PFSK-1 (cell line): ENCODE measurements around the gene ADORA2B.

ENCODE experiments used
- FOXP2 ChIP-seq: optimal IDR thresholded peaks from 2 replicates; pipeline ENCODE3; 2011; ENCODE audit warnings: borderline replicate concordance, control low read depth, inconsistent platforms; ENCODE audit not compliant: insufficient read depth; ENCODE audit errors: extremely low read length, extremely low read depth
- POLR2AphosphoS5 ChIP-seq: IDR thresholded peaks from 2 replicates; pipeline ENCODE4 v1.6.1; 2012; ENCODE audit warnings: low read depth, mild to moderate bottlenecking, control low read depth, low read length, moderate library complexity
- REST ChIP-seq, 2 experiments: IDR thresholded peaks; 2 replicates each; pipeline versions ENCODE4 v1.6.1 to v1.8.0; 2011 to 2012; ENCODE audit warnings: low read depth in 2 of 2, low read length in 2 of 2, control low read depth in 1 of 2, inconsistent platforms in 1 of 2, mild to moderate bottlenecking in 1 of 2, moderate library complexity in 1 of 2; ENCODE audit not compliant: insufficient read depth in 1 of 2
- SIN3A ChIP-seq: IDR thresholded peaks from 2 replicates; pipeline ENCODE4 v1.6.1; 2012; ENCODE audit warnings: mild to moderate bottlenecking, low read length, moderate library complexity, borderline replicate concordance; ENCODE audit not compliant: insufficient read depth
- TAF1 ChIP-seq: IDR thresholded peaks from 2 replicates; pipeline ENCODE4 v1.6.1; 2012; ENCODE audit warnings: low read length, control low read depth, borderline replicate concordance; ENCODE audit not compliant: insufficient read depth

Gene ADORA2B

GRCh38 chr17:15978606-15979005 is 33.7 kb downstream of the ADORA2B start:
- TF ChIP-seq FOXP2 (no peak), REST (IDR thresholded peaks at IDR 0.05; ENCODE audit: insufficient read depth in 1 of 2, low read depth in 2 of 2, low read length in 2 of 2) (no peak)

GRCh38 chr17:15981208-15981607 is 36.3 kb downstream of the ADORA2B start:
- TF ChIP-seq POLR2AphosphoS5, result no peak
- TF ChIP-seq SIN3A, result no peak
- no peak for TF ChIP-seq REST (IDR thresholded peaks at IDR 0.05; ENCODE audit: insufficient read depth in 1 of 2, low read depth in 2 of 2, low read length in 2 of 2)
- no peak for TF ChIP-seq TAF1
- no peak for TF ChIP-seq FOXP2

- TF ChIP-seq SIN3A (no peak), TAF1 (no peak), REST (IDR thresholded peaks at IDR 0.05; ENCODE audit: insufficient read depth in 1 of 2, low read depth in 2 of 2, low read length in 2 of 2) (no peak)
Measured at GRCh38 chr17:15981646-15982580, 37.0 kb downstream of the ADORA2B start.

GRCh38 chr17:15996322-15996721 is 51.4 kb downstream of the ADORA2B start:
- no peak for TF ChIP-seq POLR2AphosphoS5
- no peak for TF ChIP-seq SIN3A
- TF ChIP-seq REST (IDR thresholded peaks at IDR 0.05; ENCODE audit: insufficient read depth in 1 of 2, low read depth in 2 of 2, low read length in 2 of 2), result no peak
- TF ChIP-seq FOXP2, result no peak
- TF ChIP-seq TAF1, result no peak
